ENCODE results near the gene WDFY3.
"Not testable (repeated sequence)": the region's sequence is repeated elsewhere in the genome, so short reads cannot be mapped to it uniquely, and the experiment has no call there.

WDFY3 gene

GRCh38 chr4:84849051-84849640 is 117.3 kb downstream of the WDFY3 start:
- FAIRE-seq = no peak

GRCh38 chr4:84848432-84848831 is 118.1 kb downstream of the WDFY3 start:
- no peak for FAIRE-seq

- no peak for FAIRE-seq
Measured at GRCh38 chr4:84847978-84848377, 118.5 kb downstream of the WDFY3 start.

GRCh38 chr4:84846985-84847384 is 119.5 kb downstream of the WDFY3 start:
- no peak for FAIRE-seq

- FAIRE-seq = no peak
Measured at GRCh38 chr4:84841435-84841834, 125.1 kb downstream of the WDFY3 start.

GRCh38 chr4:84837751-84838150 is 128.7 kb downstream of the WDFY3 start:
- FAIRE-seq = no peak

- peak; percentile 23 for FAIRE-seq
Measured at GRCh38 chr4:84829633-84830032, 136.9 kb downstream of the WDFY3 start.

- FAIRE-seq = no peak
Measured at GRCh38 chr4:84826681-84827080, 139.8 kb downstream of the WDFY3 start.

- no peak for FAIRE-seq
Measured at GRCh38 chr4:84825701-84826341, 140.7 kb downstream of the WDFY3 start.

GRCh38 chr4:84821064-84821463 is 145.4 kb downstream of the WDFY3 start:
- no peak for FAIRE-seq

- FAIRE-seq = no peak
Measured at GRCh38 chr4:84814094-84814750, 152.3 kb downstream of the WDFY3 start.

GRCh38 chr4:84809946-84810345 is 156.5 kb downstream of the WDFY3 start:
- FAIRE-seq = no peak

GRCh38 chr4:84808332-84808731 is 158.2 kb downstream of the WDFY3 start:
- no peak for FAIRE-seq

- FAIRE-seq = not testable (repeated sequence)
Measured at GRCh38 chr4:84806541-84806940, 159.9 kb downstream of the WDFY3 start.

GRCh38 chr4:84804136-84804535 is 162.4 kb downstream of the WDFY3 start:
- no peak for FAIRE-seq

GRCh38 chr4:84803720-84804119 is 162.8 kb downstream of the WDFY3 start:
- no peak for FAIRE-seq

GRCh38 chr4:84803116-84803515 is 163.4 kb downstream of the WDFY3 start:
- no peak for FAIRE-seq

- no peak for FAIRE-seq
Measured at GRCh38 chr4:84800256-84800655, 166.2 kb downstream of the WDFY3 start.

GRCh38 chr4:84799318-84799717 is 167.2 kb downstream of the WDFY3 start:
- FAIRE-seq = no peak

GRCh38 chr4:84796394-84796793 is 170.1 kb downstream of the WDFY3 start:
- FAIRE-seq = no peak

GRCh38 chr4:84792366-84793301 is 173.9 kb downstream of the WDFY3 start:
- no peak for FAIRE-seq

- FAIRE-seq = no peak
Measured at GRCh38 chr4:84790769-84791565, 175.5 kb downstream of the WDFY3 start.
